Mesendoderm (in vitro differentiated cells): ENCODE results near the gene TRIM26.

Source experiments
- DNase-seq: peaks from one replicate; pipeline ENCODE4 v3.0.0; 2013
- H2AK5ac ChIP-seq: 2 replicates; pipeline ENCODE4 v1.6.1; 2013; ENCODE audit warnings: low read length, inconsistent platforms
- H2BK120ac ChIP-seq: 2 replicates; pipeline ENCODE4 v1.6.1; 2013; ENCODE audit warnings: low read depth, mild to moderate bottlenecking, low read length, moderate library complexity, mixed read lengths
- H2BK15ac ChIP-seq: replicated peaks from 2 replicates; pipeline ENCODE4 v1.6.1; 2013; ENCODE audit warnings: low read depth, mild to moderate bottlenecking, moderate library complexity
- H2BK5ac ChIP-seq: 2 replicates; pipeline ENCODE4 v1.6.1; 2013; ENCODE audit warnings: low read length, inconsistent platforms
- H3K18ac ChIP-seq: 2 replicates; pipeline ENCODE4 v1.6.1; 2013; ENCODE audit warnings: mild to moderate bottlenecking, low read length, mixed read lengths
- H3K23ac ChIP-seq: one replicate; pipeline ENCODE4 v1.6.1; 2013; ENCODE audit warnings: low read length
- H3K27ac ChIP-seq: 2 replicates; pipeline ENCODE4 v1.5.1; 2013; ENCODE audit warnings: low read depth, mild to moderate bottlenecking, inconsistent platforms, low read length, moderate library complexity
- H3K27me3 ChIP-seq: 2 replicates; pipeline ENCODE4 v1.6.1; 2013; ENCODE audit warnings: low read length, control low read depth, mild to moderate bottlenecking, inconsistent platforms; ENCODE audit not compliant: insufficient read depth, poor library complexity
- H3K36me3 ChIP-seq: 2 replicates; pipeline ENCODE4 v1.6.1; 2013; ENCODE audit warnings: low read length, inconsistent platforms; ENCODE audit not compliant: control insufficient read depth, insufficient read depth
- H3K4ac ChIP-seq: one replicate; pipeline ENCODE4 v1.6.1; 2013; ENCODE audit warnings: low read depth, mild to moderate bottlenecking, low read length, moderate library complexity
- H3K4me1 ChIP-seq: 2 replicates; pipeline ENCODE4 v1.6.1; 2013; ENCODE audit warnings: low read depth, low read length, inconsistent platforms; ENCODE audit not compliant: control insufficient read depth
- H3K4me2 ChIP-seq: 2 replicates; pipeline ENCODE4 v1.6.1; 2013; ENCODE audit warnings: low read length
- H3K4me3 ChIP-seq: 2 replicates; pipeline ENCODE4 v1.5.1; 2013; ENCODE audit warnings: mild to moderate bottlenecking, low read length
- H3K56ac ChIP-seq: one replicate; pipeline ENCODE4 v1.6.1; 2013; ENCODE audit warnings: low read length
- H3K79me1 ChIP-seq: 2 replicates; pipeline ENCODE4 v1.6.1; 2013; ENCODE audit warnings: low read length, inconsistent platforms
- H3K79me2 ChIP-seq: 2 replicates; pipeline ENCODE4 v1.6.1; 2013; ENCODE audit warnings: mild to moderate bottlenecking, low read length; ENCODE audit not compliant: control insufficient read depth, insufficient read depth
- H3K9ac ChIP-seq: 2 replicates; pipeline ENCODE4 v1.6.1; 2013; ENCODE audit warnings: low read length, inconsistent platforms
- H4K5ac ChIP-seq: one replicate; pipeline ENCODE4 v1.6.1; 2013; ENCODE audit warnings: low read length
- H4K8ac ChIP-seq: one replicate; pipeline ENCODE4 v1.6.1; 2013; ENCODE audit warnings: low read depth, mild to moderate bottlenecking, control low read depth, low read length, moderate library complexity
- WGBS: extraction: QIAGEN DNeasy Blood & Tissue Kit; methylation state at CpG from one replicate; pipeline ENCODE4 v1.1.7; 2013; ENCODE audit warnings: low lambda C conversion rate, missing lambda C conversion rate; ENCODE audit not compliant: insufficient coverage; ENCODE audit errors: extremely low coverage; 5-methylcytosine and 5-hydroxymethylcytosine counted together

The TRIM26 gene

GRCh38 chr6:30154061-30154460 lies 59.1 kb downstream of the TRIM26 start:
- Histone ChIP-seq H3K4me2 (no peak overlapping the region), H3K4ac (no peak overlapping the region), H3K79me2 (no peaks in the 10 kb centered on the region), H3K27me3 (no peaks in the 10 kb centered on the region), H2BK5ac (no peak overlapping the region), H3K18ac (no peak overlapping the region), H3K56ac (no peak overlapping the region), H3K9ac (no peak overlapping the region), H3K36me3 (no peaks in the 10 kb centered on the region), H2BK15ac (no peak overlapping the region), H4K8ac (no peak overlapping the region), H2AK5ac (no peak overlapping the region), H3K4me1 (no peaks in the 10 kb centered on the region), H3K4me3 (no peak overlapping the region), H3K27ac (no peak overlapping the region), H2BK120ac (no peak overlapping the region), H4K5ac (no peak overlapping the region), H3K23ac (no peak overlapping the region), H3K79me1 (no peaks in the 10 kb centered on the region)
- no CpG with 5 or more reads among the region's 17 CpGs for WGBS
- no peak for DNase-seq

GRCh38 chr6:30152910-30153610 lies 60.1 kb downstream of the TRIM26 start:
- no peaks in the 10 kb centered on the region for H3K79me1 ChIP-seq
- no CpG with 5 or more reads among the region's 3 CpGs for WGBS
- H3K79me2 ChIP-seq = no peaks in the 10 kb centered on the region
- H3K18ac ChIP-seq = no peak overlapping the region
- no peak overlapping the region for H3K27ac ChIP-seq
- no peak overlapping the region for H2BK5ac ChIP-seq
- no peaks in the 10 kb centered on the region for H3K36me3 ChIP-seq
- no peak overlapping the region for H2BK15ac ChIP-seq
- no peak overlapping the region for H3K4ac ChIP-seq
- no peak overlapping the region for H4K5ac ChIP-seq
- H3K56ac ChIP-seq = no peak overlapping the region
- no peaks in the 10 kb centered on the region for H3K4me1 ChIP-seq
- H3K27me3 ChIP-seq = no peaks in the 10 kb centered on the region
- no peak overlapping the region for H3K23ac ChIP-seq
- no peak overlapping the region for H2AK5ac ChIP-seq
- H3K4me2 ChIP-seq = no peak overlapping the region
- H3K9ac ChIP-seq = no peak overlapping the region
- H3K4me3 ChIP-seq = no peak overlapping the region
- H4K8ac ChIP-seq = no peak overlapping the region
- DNase-seq = no peak
- H2BK120ac ChIP-seq = no peak overlapping the region

GRCh38 chr6:30152016-30152673 lies 61.1 kb downstream of the TRIM26 start:
- H3K27ac ChIP-seq = no peak overlapping the region
- no peak overlapping the region for H4K5ac ChIP-seq
- H3K4me3 ChIP-seq = no peak overlapping the region
- no peak for DNase-seq
- H3K27me3 ChIP-seq = no peaks in the 10 kb centered on the region
- no peak overlapping the region for H3K23ac ChIP-seq
- no CpG with 5 or more reads among the region's 4 CpGs for WGBS
- no peak overlapping the region for H3K18ac ChIP-seq
- H3K56ac ChIP-seq = no peak overlapping the region
- H3K9ac ChIP-seq = no peak overlapping the region
- H3K36me3 ChIP-seq = no peaks in the 10 kb centered on the region
- H2AK5ac ChIP-seq = no peak overlapping the region
- H3K4me2 ChIP-seq = no peak overlapping the region
- H3K4ac ChIP-seq = no peak overlapping the region
- no peaks in the 10 kb centered on the region for H3K79me2 ChIP-seq
- no peak overlapping the region for H2BK15ac ChIP-seq
- H2BK120ac ChIP-seq = no peak overlapping the region
- no peaks in the 10 kb centered on the region for H3K79me1 ChIP-seq
- no peaks in the 10 kb centered on the region for H3K4me1 ChIP-seq
- H2BK5ac ChIP-seq = no peak overlapping the region
- no peak overlapping the region for H4K8ac ChIP-seq

- H3K18ac ChIP-seq = no peak overlapping the region
- H2BK15ac ChIP-seq = no peak overlapping the region
- H4K5ac ChIP-seq = no peak overlapping the region
- H2BK120ac ChIP-seq = no peak overlapping the region
- no CpG with 5 or more reads among the region's 3 CpGs for WGBS
- H3K79me1 ChIP-seq = no peaks in the 10 kb centered on the region
- H3K23ac ChIP-seq = no peak overlapping the region
- H2AK5ac ChIP-seq = no peak overlapping the region
- H3K56ac ChIP-seq = no peak overlapping the region
- no peaks in the 10 kb centered on the region for H3K4me1 ChIP-seq
- H3K27me3 ChIP-seq = no peaks in the 10 kb centered on the region
- H2BK5ac ChIP-seq = no peak overlapping the region
- H4K8ac ChIP-seq = no peak overlapping the region
- H3K4ac ChIP-seq = no peak overlapping the region
- H3K9ac ChIP-seq = no peak overlapping the region
- no peak overlapping the region for H3K27ac ChIP-seq
- H3K4me3 ChIP-seq = no peak overlapping the region
- H3K36me3 ChIP-seq = no peaks in the 10 kb centered on the region
- DNase-seq = no peak
- no peaks in the 10 kb centered on the region for H3K79me2 ChIP-seq
- H3K4me2 ChIP-seq = no peak overlapping the region
Observed at GRCh38 chr6:30151580-30151979, 61.6 kb downstream of the TRIM26 start.

GRCh38 chr6:30150671-30151395 lies 62.4 kb downstream of the TRIM26 start:
- no peak overlapping the region for H3K9ac ChIP-seq
- WGBS = no CpG with 5 or more reads among the region's 10 CpGs

More at GRCh38 chr6:30150671-30151395, 62.4 kb downstream of the TRIM26 start:
- Histone ChIP-seq H3K27ac (no peak overlapping the region), H2AK5ac (no peak overlapping the region), H3K79me2 (no peaks in the 10 kb centered on the region), H3K4ac (no peak overlapping the region), H2BK120ac (no peak overlapping the region), H3K36me3 (no peaks in the 10 kb centered on the region), H2BK5ac (no peak overlapping the region), H4K5ac (no peak overlapping the region), H3K4me3 (no peak overlapping the region), H3K4me1 (no peaks in the 10 kb centered on the region), H3K56ac (no peak overlapping the region), H3K79me1 (no peaks in the 10 kb centered on the region), H3K23ac (no peak overlapping the region), H3K4me2 (no peak overlapping the region), H3K18ac (no peak overlapping the region), H4K8ac (no peak overlapping the region), H2BK15ac (no peak overlapping the region), H3K27me3 (no peaks in the 10 kb centered on the region)
- DNase-seq = no peak
